Neural progenitor cell (in vitro differentiated cells): Measurements from ENCODE around the gene IL6R. TPM values are rescaled to one million over a fixed set of nuclear protein-coding genes. Genes with fewer than 3 reads are reported as not detected.
A peak's percentile ranks its signal among the peaks of the same experiment; 100 is the strongest.

Source experiments
- DNase-seq: peaks from one replicate; pipeline ENCODE4 v3.0.0-alpha.2; 2016; ENCODE audit warnings: low spot score
- H2AFZ ChIP-seq: fragments of 200-600 bp; sonication (generic); replicated peaks from 2 replicates; pipeline ENCODE4 v1.6.1; 2016; ENCODE audit warnings: antibody characterized with exemption
- H3F3A ChIP-seq: fragments of 200-600 bp; sonication (generic); 2 replicates; pipeline ENCODE4 v1.6.1; 2016; ENCODE audit warnings: antibody characterized with exemption, low read depth
- H3K27ac ChIP-seq: fragments of 200-600 bp; sonication (generic); 2 replicates; pipeline ENCODE4 v1.5.1; 2016; ENCODE audit warnings: mild to moderate bottlenecking
- H3K27me3 ChIP-seq: fragments of 200-600 bp; sonication (generic); 2 replicates; pipeline ENCODE4 v1.6.1; 2016; ENCODE audit warnings: mild to moderate bottlenecking, moderate library complexity
- H3K36me3 ChIP-seq: fragments of 200-600 bp; sonication (generic); 2 replicates; pipeline ENCODE4 v1.5.1; 2016
- H3K4me1 ChIP-seq: fragments of 200-600 bp; sonication (generic); 2 replicates; pipeline ENCODE4 v1.6.1; 2016; ENCODE audit warnings: mixed run types
- H3K4me2 ChIP-seq: fragments of 200-600 bp; sonication (generic); 2 replicates; pipeline ENCODE4 v1.6.1; 2016
- H3K4me3 ChIP-seq: fragments of 200-600 bp; sonication (generic); 2 replicates; pipeline ENCODE4 v1.5.1; 2016
- H3K79me2 ChIP-seq: fragments of 200-600 bp; sonication (generic); 2 replicates; pipeline ENCODE4 v1.6.1; 2016; ENCODE audit warnings: low read depth
- H3K9ac ChIP-seq: fragments of 200-600 bp; sonication (generic); 2 replicates; pipeline ENCODE4 v1.6.1; 2016
- H3K9me3 ChIP-seq: fragments of 200-600 bp; sonication (generic); 2 replicates; pipeline ENCODE4 v1.5.1; 2016; ENCODE audit warnings: low read depth
- H4K20me1 ChIP-seq: fragments of 200-600 bp; sonication (generic); 2 replicates; pipeline ENCODE4 v1.6.1; 2016; ENCODE audit warnings: low read depth
- H3K27ac Mint-ChIP-seq: 3 replicates; pipeline ENCODE4 v1.8.0; 2021; ENCODE audit warnings: mixed read lengths
- H3K27me3 Mint-ChIP-seq: 2 replicates; pipeline ENCODE4 v1.8.0; 2022; ENCODE audit warnings: low read depth, mild to moderate bottlenecking, inconsistent platforms, moderate library complexity, mixed read lengths; ENCODE audit not compliant: insufficient read depth
- H3K36me3 Mint-ChIP-seq: 3 replicates; pipeline ENCODE4 v1.8.0; 2021; ENCODE audit warnings: mixed read lengths
- H3K4me1 Mint-ChIP-seq: 3 replicates; pipeline ENCODE4 v1.8.0; 2021; ENCODE audit warnings: mixed read lengths
- H3K4me3 Mint-ChIP-seq: 3 replicates; pipeline ENCODE4 v1.8.0; 2021; ENCODE audit warnings: mild to moderate bottlenecking, moderate library complexity, mixed read lengths
- H3K9me3 Mint-ChIP-seq: 3 replicates; pipeline ENCODE4 v1.8.0; 2020; ENCODE audit warnings: mixed read lengths
- CTCF ChIP-seq: fragments of 200-600 bp; sonication (generic); IDR thresholded peaks from 2 replicates; pipeline ENCODE4 v1.5.1; 2017; ENCODE audit warnings: antibody characterized with exemption, mild to moderate bottlenecking
- EZH2 ChIP-seq: fragments of 200-600 bp; sonication (generic); IDR thresholded peaks from 2 replicates; pipeline ENCODE4 v1.6.1; 2017; ENCODE audit warnings: antibody characterized with exemption, mild to moderate bottlenecking, moderate library complexity
- EZH2phosphoT487 ChIP-seq: fragments of 200-600 bp; sonication (generic); IDR thresholded peaks from 2 replicates; pipeline ENCODE4 v1.6.1; 2017; ENCODE audit warnings: antibody characterized with exemption
- total RNA-seq: library from RNA; depleted of rRNA; stranded (reverse); fragments of >200 nt; gene quantifications from 2 replicates; pipeline ENCODE4 v1.2.3, GENCODE V29; 2015; ENCODE audit warnings: low replicate concordance

Gene IL6R
- total RNA-seq, 1 donor from 2014 or later = not detected

- no peak overlapping the region for H3K9ac ChIP-seq
- peaks cover 59% of the 10 kb centered on the region for H3K27me3 ChIP-seq
- H3K79me2 ChIP-seq = no peaks in the 10 kb centered on the region
- H3K36me3 Mint-ChIP-seq = no peaks in the 10 kb centered on the region
- no peak overlapping the region for H3K27ac ChIP-seq
- no peak overlapping the region for H3K27ac Mint-ChIP-seq
- H3F3A ChIP-seq = no peaks in the 10 kb centered on the region
- no peak for DNase-seq
- H3K36me3 ChIP-seq = no peaks in the 10 kb centered on the region
- peaks cover 5% of the 10 kb centered on the region for H3K9me3 Mint-ChIP-seq
- H3K4me1 ChIP-seq = peaks cover 12% of the 10 kb centered on the region
- no peak overlapping the region for H2AFZ ChIP-seq
- peak overlapping the region; percentile 48 for H3K4me3 Mint-ChIP-seq
- no peaks in the 10 kb centered on the region for H3K9me3 ChIP-seq
- no peak for TF ChIP-seq EZH2
- no peak overlapping the region for H3K4me3 ChIP-seq
- no peaks in the 10 kb centered on the region for H4K20me1 ChIP-seq
- H3K4me1 Mint-ChIP-seq = peaks cover 23% of the 10 kb centered on the region
- peaks cover 31% of the 10 kb centered on the region for H3K27me3 Mint-ChIP-seq
- no peak overlapping the region for H3K4me2 ChIP-seq
Measured at GRCh38 chr1:154497026-154497806, 92.1 kb downstream of the IL6R start.

- Histone ChIP-seq H3K27me3 (peaks cover 81% of the 10 kb centered on the region), H3K4me2 (no peak overlapping the region), H4K20me1 (no peaks in the 10 kb centered on the region), H3K9ac (no peak overlapping the region), H2AFZ (no peak overlapping the region), H3K79me2 (no peaks in the 10 kb centered on the region), H3K9me3 (no peaks in the 10 kb centered on the region), H3K4me3 (no peak overlapping the region), H3K27ac (no peak overlapping the region), H3K4me1 (peaks cover 4% of the 10 kb centered on the region), H3K36me3 (no peaks in the 10 kb centered on the region), H3F3A (no peaks in the 10 kb centered on the region)
- Mint-ChIP-seq H3K9me3 (peaks cover 10% of the 10 kb centered on the region), H3K4me1 (peaks cover 13% of the 10 kb centered on the region), H3K27ac (no peak overlapping the region), H3K4me3 (no peak overlapping the region), H3K27me3 (peaks cover 45% of the 10 kb centered on the region), H3K36me3 (no peaks in the 10 kb centered on the region)
- TF ChIP-seq CTCF = no peak
- TF ChIP-seq EZH2phosphoT487 = no peak
- TF ChIP-seq EZH2 = no peak
- DNase-seq = no peak
Measured at GRCh38 chr1:154499446-154499845, 94.3 kb downstream of the IL6R start.

GRCh38 chr1:154500533-154500932, 95.4 kb downstream of the IL6R start:
- H3K4me1 ChIP-seq = peaks cover 4% of the 10 kb centered on the region
- H3K36me3 Mint-ChIP-seq = no peaks in the 10 kb centered on the region
- no peak overlapping the region for H3K27ac ChIP-seq
- TF ChIP-seq CTCF = no peak
- no peak for TF ChIP-seq EZH2
- no peak for TF ChIP-seq EZH2phosphoT487
- no peaks in the 10 kb centered on the region for H3K36me3 ChIP-seq
- no peak overlapping the region for H2AFZ ChIP-seq
- no peak for DNase-seq
- H3K4me2 ChIP-seq = no peak overlapping the region
- H3K4me3 ChIP-seq = no peak overlapping the region
- H3K9me3 Mint-ChIP-seq = peaks cover 10% of the 10 kb centered on the region
- peaks cover 53% of the 10 kb centered on the region for H3K27me3 Mint-ChIP-seq
- H3K27me3 ChIP-seq = peaks cover 92% of the 10 kb centered on the region
- H3K9ac ChIP-seq = no peak overlapping the region
- H3K9me3 ChIP-seq = no peaks in the 10 kb centered on the region
- H4K20me1 ChIP-seq = no peaks in the 10 kb centered on the region
- H3K27ac Mint-ChIP-seq = no peak overlapping the region
- H3K4me3 Mint-ChIP-seq = no peak overlapping the region
- peaks cover 13% of the 10 kb centered on the region for H3K4me1 Mint-ChIP-seq
- no peaks in the 10 kb centered on the region for H3K79me2 ChIP-seq
- no peaks in the 10 kb centered on the region for H3F3A ChIP-seq

- peaks cover 10% of the 10 kb centered on the region for H3K9me3 Mint-ChIP-seq
- Histone ChIP-seq H3K27ac (no peak overlapping the region), H3K4me2 (peak overlapping the region; percentile 70), H3K27me3 (peaks cover 99% of the 10 kb centered on the region), H3K4me3 (peak overlapping the region; percentile 42), H4K20me1 (no peaks in the 10 kb centered on the region), H3K9me3 (no peaks in the 10 kb centered on the region), H2AFZ (peak overlapping the region; percentile 46), H3K4me1 (peaks cover 4% of the 10 kb centered on the region), H3K9ac (no peak overlapping the region), H3F3A (no peaks in the 10 kb centered on the region), H3K36me3 (no peaks in the 10 kb centered on the region), H3K79me2 (no peaks in the 10 kb centered on the region)
- no peaks in the 10 kb centered on the region for H3K36me3 Mint-ChIP-seq
- peak; percentile 58 for DNase-seq
- peak overlapping the region; percentile 66 for H3K4me3 Mint-ChIP-seq
- peaks cover 60% of the 10 kb centered on the region for H3K27me3 Mint-ChIP-seq
- no peak overlapping the region for H3K27ac Mint-ChIP-seq
- TF ChIP-seq EZH2phosphoT487 (peak; percentile 99), EZH2 (peak; percentile 99), CTCF (no peak)
- peaks cover 10% of the 10 kb centered on the region for H3K4me1 Mint-ChIP-seq
Measured at GRCh38 chr1:154501423-154502065, 96.4 kb downstream of the IL6R start.
